ENCODE results near the gene DLAT.
A peak's percentile ranks its signal among the peaks of the same experiment; 100 is the strongest.
"Not testable (repeated sequence)": the region's sequence is repeated elsewhere in the genome, so short reads cannot be mapped to it uniquely, and the experiment has no call there.

Gene DLAT

GRCh38 chr11:112049777-112050176 is 24.6 kb downstream of the DLAT start:
- DNase-seq (ENCODE audit: low read depth): no peak

GRCh38 chr11:112050721-112051120 is 25.5 kb downstream of the DLAT start:
- no peak for DNase-seq (ENCODE audit: low read depth)

DNA sequence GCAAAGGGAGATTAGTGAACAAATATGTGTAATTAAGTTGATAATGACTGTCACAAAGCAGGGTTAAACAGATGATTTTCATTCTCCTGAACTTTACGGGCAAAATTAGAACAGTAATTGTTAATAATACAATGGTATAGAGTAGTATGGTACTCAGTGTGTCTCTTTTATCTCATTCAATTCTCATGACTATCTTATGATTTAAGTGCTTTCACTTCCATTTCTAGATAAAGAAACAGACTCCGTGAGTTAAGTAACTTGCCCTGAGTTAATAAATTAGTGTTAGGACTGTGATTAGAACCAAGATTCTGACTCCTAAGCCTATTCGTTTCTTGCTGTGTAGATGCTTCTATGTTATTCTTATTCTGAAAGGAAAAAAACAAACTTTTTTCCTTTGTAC is 26.6 kb downstream of the DLAT start:
- DNase-seq (ENCODE audit: low read depth): no peak

DNA sequence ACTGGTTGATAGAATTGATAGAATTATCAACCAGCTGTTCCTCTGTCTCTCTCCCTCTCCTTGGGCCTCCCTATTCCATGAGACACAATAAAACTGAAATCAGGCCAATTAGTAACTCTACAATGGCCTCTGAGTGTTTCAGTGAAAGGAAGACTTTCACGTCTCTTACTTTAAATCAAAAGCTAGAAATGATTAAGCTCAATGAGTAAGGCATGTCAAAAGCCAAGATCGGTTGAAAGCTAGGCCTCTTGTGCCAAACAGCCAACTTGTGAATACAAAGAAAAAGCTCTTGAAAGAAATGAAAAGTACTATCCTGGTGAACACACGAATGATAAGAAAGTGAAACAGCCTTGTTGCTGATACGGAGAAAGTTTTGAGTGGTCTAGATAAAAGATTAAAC is 32.0 kb downstream of the DLAT start:
- DNase-seq (ENCODE audit: low read depth): no peak

DNA sequence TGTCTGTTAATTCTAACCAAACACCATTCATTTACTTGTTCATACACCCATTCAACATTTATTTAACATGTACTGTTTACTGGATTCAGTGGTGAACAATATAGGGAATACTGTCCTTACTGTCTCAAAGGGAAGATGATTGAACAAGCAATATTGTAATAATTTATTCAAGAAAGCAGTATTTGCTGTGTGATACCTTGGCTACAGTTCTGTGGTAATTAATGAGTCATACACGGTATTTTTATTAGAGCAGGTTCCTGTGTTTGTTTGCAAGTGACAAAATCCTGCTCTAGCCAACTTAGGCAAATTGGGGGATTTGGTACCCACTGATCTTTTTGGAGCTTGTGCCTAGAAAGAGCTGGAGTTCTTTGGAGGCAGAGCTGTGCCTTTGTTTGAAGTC is 32.9 kb downstream of the DLAT start:
- DNase-seq (ENCODE audit: low read depth): no peak

DNA sequence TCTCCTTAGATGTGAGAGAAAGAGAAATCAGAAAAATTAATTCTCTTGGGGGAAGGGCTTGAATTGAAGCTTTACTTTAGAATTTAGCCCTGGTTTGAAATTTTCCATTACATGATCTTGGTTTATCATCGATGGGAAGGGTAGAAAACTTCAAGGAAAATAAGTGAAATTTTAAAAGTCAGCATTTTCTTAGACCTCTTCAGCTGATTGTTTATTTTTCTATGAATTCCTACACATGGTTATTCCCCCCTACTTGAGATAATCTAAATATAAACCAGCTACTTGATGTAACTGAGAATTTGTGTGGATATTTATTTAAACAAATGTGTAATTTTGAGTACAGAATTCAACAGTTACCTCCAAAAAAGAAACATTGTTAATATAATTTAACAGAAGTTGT is 37.7 kb downstream of the DLAT start:
- no peak for DNase-seq (ENCODE audit: low read depth)

DNA sequence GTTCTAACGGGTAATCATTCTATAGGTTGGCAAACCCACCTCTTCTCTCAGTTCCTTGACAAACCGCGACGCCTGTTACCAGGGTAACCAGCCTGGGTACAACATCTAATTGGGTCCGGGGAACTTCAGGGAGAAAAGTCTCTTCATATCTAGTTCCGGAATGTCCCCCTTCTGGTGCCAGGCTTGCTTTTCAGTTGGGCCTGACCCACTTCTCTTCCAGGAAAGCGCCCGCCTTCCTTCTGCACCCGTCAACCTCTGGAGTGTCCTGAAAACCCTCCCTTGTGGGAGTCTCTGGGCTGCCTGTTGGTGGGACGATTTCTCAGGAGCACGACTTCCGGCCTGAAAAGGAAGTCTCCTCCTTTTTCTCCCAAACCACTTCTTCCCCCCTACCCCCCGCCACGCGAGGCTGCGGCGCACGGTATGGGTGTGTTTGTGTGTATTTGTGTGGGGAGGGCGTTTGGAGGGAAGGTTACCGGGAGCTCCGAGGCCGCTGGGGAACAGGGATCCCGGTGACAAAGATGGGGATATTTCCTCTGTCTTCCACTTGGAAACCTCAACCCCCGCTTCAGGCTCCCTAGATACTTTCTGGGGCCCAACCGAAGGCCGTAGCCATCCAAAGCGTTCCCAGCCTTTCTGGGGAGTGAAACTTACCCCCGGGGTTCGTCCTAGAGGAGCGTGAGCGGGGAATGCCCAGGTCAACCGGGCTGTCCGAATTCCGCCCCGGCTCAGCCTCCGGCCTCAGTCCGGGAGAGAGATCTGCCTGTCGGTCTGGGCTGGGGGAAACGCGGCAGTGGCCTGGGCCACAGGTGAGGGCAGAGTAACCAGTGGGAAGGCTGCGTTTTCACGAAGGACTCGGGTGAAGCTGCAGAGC is 49.0 kb downstream of the DLAT start, which contains the start of the genes NKAPD1 and PIH1D2:
Gene NKAPD1 (plus strand): TSS at position 359 of the 871 bp plus-strand sequence. CDS start 1,276 bp downstream, outside the sequence.
Gene PIH1D2 (minus strand): TSS at position 77 of the 871 bp plus-strand sequence. CDS start 843 bp downstream, outside the sequence.
- peak; percentile 93 for DNase-seq (ENCODE audit: low read depth)

DNA sequence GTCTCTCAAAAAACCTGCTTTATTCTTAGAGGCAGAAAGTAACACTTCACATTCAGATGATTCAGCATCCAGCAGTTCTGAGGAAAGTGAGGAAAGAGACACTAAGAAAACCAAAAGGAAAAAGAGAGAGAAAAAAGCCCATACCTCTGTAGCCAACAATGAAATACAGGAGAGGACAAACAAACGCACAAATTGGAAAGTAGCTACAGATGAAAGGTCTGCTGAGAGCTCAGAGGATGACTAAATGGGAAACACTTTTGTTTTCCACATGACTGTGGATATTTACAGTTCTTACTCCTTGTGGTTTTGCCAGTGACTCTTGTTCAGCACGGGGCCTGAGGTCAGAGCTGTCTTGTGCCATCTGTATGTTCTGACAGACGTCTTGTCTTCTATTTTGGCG is 57.5 kb downstream of the DLAT start:
- peak; percentile 66 for DNase-seq (ENCODE audit: low read depth)

DNA sequence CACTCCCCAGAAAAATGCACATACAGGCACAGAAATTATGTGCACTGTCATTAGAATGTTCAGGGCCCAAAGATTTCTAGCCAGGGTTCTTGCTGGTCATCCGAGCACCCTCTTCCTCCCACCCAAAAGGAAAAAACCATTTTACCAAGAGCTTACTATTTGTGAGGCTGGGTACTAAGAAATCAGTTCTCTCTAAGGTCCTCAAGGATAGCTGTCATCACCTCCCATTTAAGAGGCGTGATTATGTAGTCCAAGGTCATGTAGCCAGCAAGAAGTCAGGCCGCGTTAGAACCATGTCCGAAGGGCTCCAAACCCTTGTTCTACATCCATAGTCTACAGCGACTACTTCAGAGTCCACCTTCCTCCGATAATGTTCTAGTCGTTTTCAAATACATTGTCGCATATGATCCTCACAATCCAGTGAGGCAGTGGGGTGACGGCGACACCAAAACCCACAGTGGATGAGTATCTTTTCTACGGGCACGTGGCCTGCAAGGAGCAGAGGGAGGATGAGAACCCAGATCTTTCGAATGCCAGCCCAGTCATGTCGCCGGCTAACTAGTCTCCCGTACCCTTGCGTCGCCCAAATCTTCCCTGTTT is 60.7 kb downstream of the DLAT start:
- DNase-seq (ENCODE audit: low read depth): peak; percentile 7

DNA sequence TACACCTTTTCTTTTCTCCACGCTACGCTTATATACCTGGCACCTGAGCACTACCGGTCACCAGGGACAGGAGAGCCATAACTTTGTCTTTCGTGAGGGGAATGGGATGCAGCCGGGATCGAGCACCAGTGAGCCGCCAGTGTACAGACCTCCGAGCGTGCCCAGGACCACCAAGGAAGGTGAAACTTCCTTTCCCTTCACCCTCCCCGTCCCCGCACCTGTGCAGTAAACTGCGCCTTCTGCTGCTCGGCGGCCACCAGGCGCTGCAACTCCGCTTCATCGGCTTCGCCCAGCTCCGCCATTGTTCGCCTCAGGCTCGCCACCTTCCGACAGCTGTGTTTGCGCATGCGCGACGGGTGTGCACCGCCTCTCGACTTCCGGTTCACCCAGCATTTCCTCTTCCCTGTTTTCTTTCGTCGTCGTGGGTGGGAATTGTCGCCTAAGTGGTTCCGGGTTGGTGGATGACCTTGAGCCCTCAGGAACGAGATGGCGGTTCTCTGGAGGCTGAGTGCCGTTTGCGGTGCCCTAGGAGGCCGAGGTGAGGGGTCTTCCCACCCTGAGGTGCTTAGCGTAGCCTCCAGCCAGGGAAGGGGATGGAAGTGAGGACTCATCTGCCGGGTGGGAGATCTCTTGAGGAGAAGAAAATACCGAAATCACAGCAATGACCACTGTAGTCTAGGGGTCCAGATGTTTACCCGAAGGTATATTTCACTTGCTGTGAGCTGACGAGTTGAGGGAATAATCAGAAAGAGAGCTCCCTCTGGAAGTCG is 61.4 kb downstream of the DLAT start, which contains the start of the genes SDHD and TIMM8B:
Gene SDHD (plus strand): TSS at position 452 of the 770 bp plus-strand sequence. CDS start 35 bp downstream, at position 487.
Gene TIMM8B (minus strand): TSS at position 335 of the 770 bp plus-strand sequence. CDS start 33 bp downstream, at position 302.
- peak; percentile 96 for DNase-seq (ENCODE audit: low read depth)

DNA sequence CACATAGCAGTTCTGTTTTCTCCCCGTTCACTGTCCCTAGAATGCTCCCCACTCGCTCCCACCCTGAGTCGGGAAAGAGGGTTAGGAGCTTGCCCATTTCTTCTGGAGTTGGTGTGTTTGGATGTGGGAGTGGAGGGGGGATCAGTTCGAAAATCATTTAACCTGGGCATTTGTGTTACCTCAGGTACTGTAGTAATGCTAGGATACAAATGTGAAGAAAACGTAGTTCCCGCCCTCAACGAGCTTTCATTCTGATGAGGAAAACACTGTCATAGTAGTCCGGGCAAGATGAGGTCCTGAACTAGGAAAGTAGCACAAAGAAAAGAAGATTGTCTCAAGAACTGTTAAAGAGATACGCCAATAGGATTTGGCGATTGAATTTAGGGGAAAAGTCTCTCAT is 62.0 kb downstream of the DLAT start:
- DNase-seq (ENCODE audit: low read depth): no peak

- not testable (repeated sequence) for DNase-seq (ENCODE audit: low read depth)
Observed at GRCh38 chr11:112095302-112095701, 70.1 kb downstream of the DLAT start.

DNA sequence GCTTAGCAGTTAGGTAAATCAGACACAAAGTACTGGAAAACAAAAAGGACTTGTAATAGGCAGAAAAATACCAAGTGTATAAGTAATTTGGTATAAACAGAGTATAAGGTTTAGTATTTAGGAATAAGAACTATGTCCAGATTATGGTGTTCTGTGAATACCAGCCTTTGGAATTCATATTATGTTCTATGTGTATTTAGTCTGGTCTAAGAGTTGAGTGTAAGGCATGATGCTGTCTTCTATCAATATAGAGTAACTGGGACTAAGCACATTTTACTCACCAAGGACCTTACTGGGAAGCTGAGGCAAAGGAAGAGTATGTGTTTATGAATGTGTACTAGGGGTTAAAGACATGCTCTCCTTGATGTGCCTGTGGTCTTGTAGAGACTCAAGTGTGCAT is 71.0 kb downstream of the DLAT start:
- DNase-seq (ENCODE audit: low read depth): no peak

DNA sequence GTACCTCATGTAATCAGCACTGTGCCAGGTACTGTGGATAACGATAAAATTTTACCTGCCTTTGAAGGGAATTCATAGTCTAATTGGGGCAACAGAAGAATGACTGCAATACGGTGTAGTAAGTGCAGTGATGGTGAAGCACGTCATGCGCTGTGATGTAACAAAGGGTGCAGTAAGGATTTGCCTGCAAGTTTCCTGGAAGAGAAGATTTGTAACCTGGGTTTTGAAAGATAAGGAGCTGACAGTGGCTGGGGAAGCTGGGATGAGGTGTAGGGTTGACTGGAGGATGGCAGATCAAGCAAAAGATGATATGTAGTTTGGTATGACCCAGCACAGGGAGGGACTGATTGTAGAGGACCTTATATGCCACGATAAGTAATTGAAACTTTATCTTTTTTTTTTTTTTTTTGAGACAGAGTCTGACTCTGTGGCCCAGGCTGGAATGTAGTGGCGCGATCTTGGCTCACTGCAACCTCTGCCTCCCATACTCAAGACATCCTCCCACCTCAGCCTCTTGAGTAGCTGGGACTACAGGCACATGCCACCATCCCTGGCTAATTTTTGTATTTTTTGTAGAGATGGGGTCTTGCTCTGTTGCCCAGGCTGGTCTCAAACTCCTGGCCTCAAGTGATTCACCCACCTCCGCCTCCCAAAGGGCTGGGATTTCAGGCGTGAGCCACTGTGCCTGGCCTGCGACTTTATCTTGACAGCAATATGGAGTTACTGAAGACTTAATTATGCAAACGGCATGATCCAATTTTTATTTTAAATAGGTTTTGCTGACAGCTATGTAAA is 72.7 kb downstream of the DLAT start:
- DNase-seq (ENCODE audit: low read depth): no peak

DNA sequence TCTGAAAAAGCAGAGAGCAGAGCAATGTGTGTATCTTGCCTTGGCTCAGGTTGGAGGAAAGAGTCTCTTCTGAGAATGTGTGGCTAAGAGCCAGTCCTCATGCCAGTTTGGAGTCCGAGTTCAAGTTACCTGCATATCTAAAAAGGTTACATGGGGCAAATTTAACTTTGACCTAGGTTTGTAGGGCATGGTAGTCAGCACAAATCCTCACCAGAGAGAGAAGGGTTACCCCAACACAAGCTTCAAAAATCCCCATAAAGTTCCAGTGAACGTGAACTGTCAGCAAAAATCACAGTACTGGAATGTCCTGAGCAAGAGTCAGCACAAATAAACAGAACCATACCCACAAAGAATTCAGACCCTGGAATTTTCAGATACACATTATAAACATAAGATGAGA is 75.3 kb downstream of the DLAT start:
- DNase-seq (ENCODE audit: low read depth): peak; percentile 21

DNA sequence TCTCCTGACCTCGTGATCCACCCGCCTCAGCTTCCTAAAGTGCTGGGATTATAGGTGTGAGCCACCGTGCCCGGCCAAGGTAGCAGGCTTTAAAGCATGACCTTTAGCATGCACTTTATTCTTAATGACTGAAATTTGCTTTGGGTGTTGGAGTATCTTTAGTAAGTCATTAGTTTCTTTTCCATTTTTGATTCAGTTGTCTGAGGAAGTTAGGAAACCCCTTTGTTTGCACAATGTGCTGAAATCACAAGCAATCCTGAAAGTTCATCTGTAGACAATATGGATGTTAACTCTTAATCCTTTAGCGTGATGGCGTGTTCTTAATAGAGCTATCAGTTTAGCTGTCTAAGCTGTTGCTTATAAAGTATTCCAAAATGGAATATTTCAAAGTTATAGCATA is 78.2 kb downstream of the DLAT start:
- DNase-seq (ENCODE audit: low read depth): no peak

- DNase-seq (ENCODE audit: low read depth): no peak
Observed at GRCh38 chr11:112106070-112106469, 80.9 kb downstream of the DLAT start.

Measured in fibroblast of gingiva (primary cell).